Measurements from ENCODE around the gene IL2RA. TPM values are rescaled to one million over a fixed set of nuclear protein-coding genes. Genes with fewer than 3 reads are reported as not detected.
"Not testable (repeated sequence)": the region's sequence is repeated elsewhere in the genome, so short reads cannot be mapped to it uniquely, and the experiment has no call there.

Gene IL2RA
- total RNA-seq, 1 donor from 2014 or later = not detected

DNA sequence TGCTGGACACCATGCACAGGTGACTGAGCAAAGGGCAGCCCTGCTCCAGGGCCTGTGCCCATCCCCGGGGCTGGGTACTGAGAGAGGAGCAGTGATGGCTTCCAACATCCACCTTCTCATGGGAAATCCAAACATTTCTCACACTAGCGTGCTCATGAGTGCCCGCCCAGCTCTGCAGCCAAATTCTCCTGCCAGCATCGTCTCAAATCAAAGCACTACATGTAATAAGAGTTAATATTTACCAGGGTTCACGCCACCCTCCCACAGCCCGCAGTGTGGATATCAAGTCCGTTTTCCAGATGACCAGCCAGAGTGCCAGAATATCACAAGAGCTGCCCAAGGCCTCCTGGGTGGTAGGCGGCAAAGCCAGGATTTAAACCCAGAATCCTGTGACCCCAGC is 96.9 kb downstream of the IL2RA start:
- no peak overlapping the region for H3K27ac Mint-ChIP-seq (ENCODE audit: unreplicated experiment)
- no peaks in the 10 kb centered on the region for H3K36me3 Mint-ChIP-seq (ENCODE audit: low read depth)
- H3K27me3 Mint-ChIP-seq (ENCODE audit: low read depth) = no peaks in the 10 kb centered on the region
- no peaks in the 10 kb centered on the region for H3K9me3 Mint-ChIP-seq
- TF ChIP-seq, protein P1, sequence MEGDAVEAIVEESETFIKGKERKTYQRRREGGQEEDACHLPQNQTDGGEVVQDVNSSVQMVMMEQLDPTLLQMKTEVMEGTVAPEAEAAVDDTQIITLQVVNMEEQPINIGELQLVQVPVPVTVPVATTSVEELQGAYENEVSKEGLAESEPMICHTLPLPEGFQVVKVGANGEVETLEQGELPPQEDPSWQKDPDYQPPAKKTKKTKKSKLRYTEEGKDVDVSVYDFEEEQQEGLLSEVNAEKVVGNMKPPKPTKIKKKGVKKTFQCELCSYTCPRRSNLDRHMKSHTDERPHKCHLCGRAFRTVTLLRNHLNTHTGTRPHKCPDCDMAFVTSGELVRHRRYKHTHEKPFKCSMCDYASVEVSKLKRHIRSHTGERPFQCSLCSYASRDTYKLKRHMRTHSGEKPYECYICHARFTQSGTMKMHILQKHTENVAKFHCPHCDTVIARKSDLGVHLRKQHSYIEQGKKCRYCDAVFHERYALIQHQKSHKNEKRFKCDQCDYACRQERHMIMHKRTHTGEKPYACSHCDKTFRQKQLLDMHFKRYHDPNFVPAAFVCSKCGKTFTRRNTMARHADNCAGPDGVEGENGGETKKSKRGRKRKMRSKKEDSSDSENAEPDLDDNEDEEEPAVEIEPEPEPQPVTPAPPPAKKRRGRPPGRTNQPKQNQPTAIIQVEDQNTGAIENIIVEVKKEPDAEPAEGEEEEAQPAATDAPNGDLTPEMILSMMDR (conservative IDR thresholded peaks at IDR 0.05) = no peak
- H3K4me1 Mint-ChIP-seq = peaks cover 8% of the 10 kb centered on the region
- no peak overlapping the region for H3K4me3 Mint-ChIP-seq
- DNase-seq (ENCODE audit: low read depth, low spot score) = no peak

DNA sequence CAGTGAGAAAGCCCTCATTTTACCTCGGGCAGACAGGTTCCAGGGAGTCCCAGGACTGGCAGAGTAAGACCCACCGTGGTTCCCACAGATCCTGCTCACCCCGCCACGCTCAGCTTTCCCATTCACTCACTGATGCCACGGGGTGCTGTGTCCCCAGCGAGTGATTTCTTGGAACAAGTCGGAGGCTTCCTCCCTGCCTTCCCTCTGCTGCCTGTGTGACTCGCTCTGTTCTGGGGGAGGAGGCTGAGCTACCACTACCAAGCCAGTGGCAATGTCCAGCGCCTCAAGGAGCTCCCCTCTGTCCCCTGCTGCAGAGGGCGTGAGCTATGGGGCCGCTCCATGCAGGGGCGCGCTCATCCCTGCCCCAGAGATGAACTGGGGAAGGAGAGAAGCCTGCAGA is 97.4 kb downstream of the IL2RA start:
- no peak overlapping the region for H3K4me3 Mint-ChIP-seq
- no peaks in the 10 kb centered on the region for H3K9me3 Mint-ChIP-seq
- no peak overlapping the region for H3K27ac Mint-ChIP-seq (ENCODE audit: unreplicated experiment)
- DNase-seq (ENCODE audit: low read depth, low spot score) = no peak
- H3K4me1 Mint-ChIP-seq = peaks cover 8% of the 10 kb centered on the region
- no peaks in the 10 kb centered on the region for H3K27me3 Mint-ChIP-seq (ENCODE audit: low read depth)
- TF ChIP-seq, protein P1 (conservative IDR thresholded peaks at IDR 0.05) = no peak
- H3K36me3 Mint-ChIP-seq (ENCODE audit: low read depth) = no peaks in the 10 kb centered on the region

DNA sequence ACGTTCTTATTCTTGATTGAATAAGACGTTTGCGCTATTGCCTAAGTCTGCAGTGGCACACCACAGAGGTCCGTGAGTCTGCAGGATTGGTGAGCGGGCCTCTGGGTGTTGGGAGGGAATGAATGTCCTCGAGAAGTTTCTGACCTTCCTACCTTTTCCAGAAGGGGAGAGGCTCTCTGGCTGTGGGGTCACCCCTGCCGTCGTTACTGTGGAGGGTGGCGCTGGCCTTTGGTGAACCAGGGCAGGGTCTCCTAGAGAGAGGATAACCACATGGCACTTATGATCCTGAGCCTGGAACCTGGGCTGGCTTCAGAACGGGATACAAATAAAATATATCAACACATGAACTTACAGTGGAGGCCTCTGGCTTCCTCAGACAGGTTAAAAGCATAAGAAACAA is 98.6 kb downstream of the IL2RA start:
- no peaks in the 10 kb centered on the region for H3K36me3 Mint-ChIP-seq (ENCODE audit: low read depth)
- TF ChIP-seq, protein P1 (conservative IDR thresholded peaks at IDR 0.05) = no peak
- no peaks in the 10 kb centered on the region for H3K27me3 Mint-ChIP-seq (ENCODE audit: low read depth)
- H3K4me1 Mint-ChIP-seq = peaks cover 8% of the 10 kb centered on the region
- H3K9me3 Mint-ChIP-seq = no peaks in the 10 kb centered on the region
- H3K27ac Mint-ChIP-seq (ENCODE audit: unreplicated experiment) = no peak overlapping the region
- no peak overlapping the region for H3K4me3 Mint-ChIP-seq
- DNase-seq (ENCODE audit: low read depth, low spot score) = no peak

DNA sequence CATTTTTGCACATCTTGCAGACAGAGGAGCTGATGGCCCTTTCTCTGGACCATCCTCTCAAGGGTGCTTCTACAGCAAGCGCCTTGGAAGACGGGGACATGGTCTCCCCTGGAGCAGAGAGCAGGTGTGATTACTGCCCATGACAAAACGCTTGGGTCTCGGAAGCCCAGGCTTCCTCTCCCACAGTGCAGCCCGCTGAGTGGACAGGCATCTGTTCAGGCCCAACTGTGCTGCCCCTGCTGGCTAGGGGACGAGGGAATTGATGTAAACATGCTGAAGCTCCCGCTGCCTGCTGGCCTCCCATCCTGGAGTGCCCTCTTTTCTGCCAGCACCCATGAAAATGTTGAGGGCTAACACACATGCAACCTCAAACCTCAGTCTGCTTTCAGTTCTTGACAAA is 99.1 kb downstream of the IL2RA start:
- H3K9me3 Mint-ChIP-seq = no peaks in the 10 kb centered on the region
- peaks cover 8% of the 10 kb centered on the region for H3K4me1 Mint-ChIP-seq
- no peak overlapping the region for H3K27ac Mint-ChIP-seq (ENCODE audit: unreplicated experiment)
- no peak overlapping the region for H3K4me3 Mint-ChIP-seq
- DNase-seq (ENCODE audit: low read depth, low spot score) = no peak
- no peaks in the 10 kb centered on the region for H3K36me3 Mint-ChIP-seq (ENCODE audit: low read depth)
- TF ChIP-seq, protein P1 (conservative IDR thresholded peaks at IDR 0.05) = no peak
- H3K27me3 Mint-ChIP-seq (ENCODE audit: low read depth) = no peaks in the 10 kb centered on the region

DNA sequence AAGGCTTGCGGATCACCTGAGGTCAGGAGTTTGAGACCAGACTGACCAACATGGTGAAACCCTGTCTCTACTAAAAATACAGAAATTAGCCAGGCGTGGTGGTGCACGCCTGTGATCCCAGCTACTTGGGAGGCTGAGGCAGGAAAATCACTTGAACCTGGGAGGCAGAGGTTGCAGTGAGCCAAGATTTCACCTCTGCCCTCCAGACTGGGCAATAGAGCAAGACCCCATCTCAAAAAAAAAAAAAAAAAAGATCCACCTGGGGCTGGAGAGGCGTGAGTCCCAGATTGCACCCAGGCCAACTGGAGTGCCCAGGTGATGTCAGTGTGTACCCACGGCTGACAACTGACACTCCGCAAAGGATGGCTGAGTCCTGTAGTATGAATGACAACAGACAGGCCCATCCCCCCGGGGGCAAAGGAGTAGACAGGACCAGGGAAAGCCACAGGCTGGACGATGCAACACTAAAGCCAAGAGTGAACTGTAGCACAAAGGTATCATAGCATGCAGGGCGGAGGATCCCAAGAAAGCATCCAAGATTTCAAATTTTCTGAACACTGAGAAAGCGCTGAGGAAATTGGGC is 99.7 kb downstream of the IL2RA start:
- not testable (repeated sequence) for DNase-seq (ENCODE audit: low read depth, low spot score); H3K27me3 Mint-ChIP-seq (ENCODE audit: low read depth); H3K4me1 Mint-ChIP-seq; H3K36me3 Mint-ChIP-seq (ENCODE audit: low read depth); H3K4me3 Mint-ChIP-seq; H3K9me3 Mint-ChIP-seq; H3K27ac Mint-ChIP-seq (ENCODE audit: unreplicated experiment)

DNA sequence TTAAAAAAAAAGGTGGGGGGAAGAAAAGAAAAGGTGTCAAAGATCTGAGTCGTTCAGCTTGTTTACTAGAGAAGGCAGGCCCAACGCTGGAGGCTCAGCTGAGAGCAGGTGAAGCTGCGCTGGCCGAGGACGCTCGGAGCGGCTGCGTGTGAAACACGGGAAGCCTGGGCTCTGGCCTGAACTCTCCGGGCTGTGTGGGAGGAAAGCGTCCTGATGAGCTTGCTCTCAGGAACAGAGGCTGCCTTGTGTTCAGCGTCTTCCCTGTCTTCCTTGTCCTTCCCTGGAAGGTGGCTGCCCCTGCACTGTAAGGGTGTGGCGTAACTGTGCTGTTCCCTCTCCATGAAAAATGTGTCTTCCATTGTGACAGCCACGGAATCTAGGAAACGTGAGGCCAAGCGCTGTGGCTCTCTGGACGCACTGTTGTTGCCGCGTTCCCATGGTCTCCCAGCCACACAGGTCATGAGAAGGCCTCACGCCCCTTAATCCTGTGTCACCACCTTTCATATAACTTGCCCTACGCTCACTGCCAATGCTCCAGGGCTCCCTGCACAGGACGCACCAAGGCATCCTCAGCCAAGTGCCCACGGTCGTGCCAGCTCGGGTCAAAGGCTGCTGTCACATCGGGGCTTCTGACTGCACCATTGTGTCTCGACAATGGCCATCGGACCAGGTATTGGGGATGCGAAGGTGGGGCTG is 100.6 kb downstream of the IL2RA start:
- TF ChIP-seq, protein P1 (conservative IDR thresholded peaks at IDR 0.05) = no peak
- Mint-ChIP-seq H3K27ac (ENCODE audit: unreplicated experiment) (no peak overlapping the region), H3K27me3 (ENCODE audit: low read depth) (no peaks in the 10 kb centered on the region), H3K9me3 (no peaks in the 10 kb centered on the region), H3K36me3 (ENCODE audit: low read depth) (no peaks in the 10 kb centered on the region), H3K4me3 (no peak overlapping the region), H3K4me1 (peaks cover 8% of the 10 kb centered on the region)
- no peak for DNase-seq (ENCODE audit: low read depth, low spot score)

DNA sequence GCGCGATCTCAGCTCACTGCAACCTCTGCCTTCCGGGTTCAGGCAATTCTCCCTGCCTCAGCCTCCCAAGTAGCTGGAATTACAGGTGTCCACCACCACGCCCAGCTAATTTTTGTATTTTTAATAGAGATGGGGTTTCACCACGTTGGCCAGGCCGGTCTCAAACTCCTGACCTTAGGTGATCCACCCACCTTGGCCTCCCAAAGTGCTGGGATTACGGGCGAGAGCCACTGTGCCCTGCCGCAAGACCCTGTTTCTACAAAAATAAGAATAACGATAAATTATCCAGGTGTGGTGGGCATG is 101.2 kb downstream of the IL2RA start:
- not testable (repeated sequence) for H3K4me3 Mint-ChIP-seq, H3K4me1 Mint-ChIP-seq

More for the DNA sequence above, 101.2 kb downstream of the IL2RA start:
- H3K27me3 Mint-ChIP-seq (ENCODE audit: low read depth); H3K9me3 Mint-ChIP-seq; H3K36me3 Mint-ChIP-seq (ENCODE audit: low read depth); DNase-seq (ENCODE audit: low read depth, low spot score); H3K27ac Mint-ChIP-seq (ENCODE audit: unreplicated experiment): not testable (repeated sequence)
